Stimulated activated CD4-positive, alpha-beta T cell treated with anti-CD3 and anti-CD28 coated beads, Interleukin-1b, Interleukin-23, amount 100 ng/mL, for 24 hours (primary cell): Measurements from ENCODE around the gene GJA4.

Source experiments
- DNase-seq, 4 experiments: peaks; one replicate each; pipeline ENCODE4 v3.0.0-alpha.2; 2020; ENCODE audit warnings: low read depth in 4 of 4, low spot score in 1 of 4

GJA4 gene

GRCh38 chr1:34829250-34829649 is 36.5 kb downstream of the GJA4 start:
- DNase-seq: no peak

GRCh38 chr1:34831721-34832246 is 39.0 kb downstream of the GJA4 start:
- DNase-seq: no peak

GRCh38 chr1:34833711-34834110 is 40.9 kb downstream of the GJA4 start:
- DNase-seq: no peak

GRCh38 chr1:34839526-34840305 is 46.9 kb downstream of the GJA4 start:
- DNase-seq: no peak

GRCh38 chr1:34840426-34840825 is 47.6 kb downstream of the GJA4 start:
- DNase-seq: no peak

GRCh38 chr1:34842073-34842472 is 49.3 kb downstream of the GJA4 start:
- DNase-seq: no peak

GRCh38 chr1:34842952-34843371 is 50.2 kb downstream of the GJA4 start:
- DNase-seq: no peak

- DNase-seq: no peak
These were observed 50.8 kb downstream of the GJA4 start for GRCh38 chr1:34843392-34844251.

GRCh38 chr1:34844252-34844634 is 51.4 kb downstream of the GJA4 start:
- DNase-seq: no peak
